Activated naive CD8-positive, alpha-beta T cell treated with anti-CD3 and anti-CD28 coated beads, Interleukin-2, amount 10 ng/mL, durations not matched to agents 7 days and 5 days (primary cell): ENCODE measurements around the gene MAEA. TPM values are rescaled to one million over a fixed set of nuclear protein-coding genes. Genes with fewer than 3 reads are reported as not detected.

ENCODE experiments used
- ATAC-seq: fragments of 150-1000 bp; cut with Tn5 transposase; one replicate; pipeline ENCODE4 v1.10.0; 2021; ENCODE audit warnings: low read depth, moderate library complexity
- POLR2A ChIA-PET: fragments of 350-600 bp; sonication (Branson Sonifier 250); formaldehyde crosslinking; loops from one replicate; lab custom pipeline; 2021; ENCODE audit warnings: antibody characterized with exemption; lab: Charles Lee
- DNase-seq: peaks from one replicate; pipeline ENCODE4 v3.0.0; 2021
- H3K27ac Mint-ChIP-seq: one replicate; pipeline ENCODE4 v1.8.0; 2022; ENCODE audit warnings: mild to moderate bottlenecking, mixed read lengths
- H3K27me3 Mint-ChIP-seq: one replicate; pipeline ENCODE4 v1.8.0; 2022; ENCODE audit warnings: mild to moderate bottlenecking, moderate library complexity, mixed read lengths
- H3K36me3 Mint-ChIP-seq: one replicate; pipeline ENCODE4 v1.8.0; 2021; ENCODE audit warnings: mild to moderate bottlenecking, mixed read lengths
- H3K4me1 Mint-ChIP-seq: one replicate; pipeline ENCODE4 v1.8.0; 2021; ENCODE audit warnings: mixed read lengths
- H3K4me3 Mint-ChIP-seq: one replicate; pipeline ENCODE4 v1.8.0; 2022; ENCODE audit warnings: mild to moderate bottlenecking, moderate library complexity, mixed read lengths
- H3K9me3 Mint-ChIP-seq: one replicate; pipeline ENCODE4 v1.8.0; 2021; ENCODE audit warnings: mixed read lengths
- total RNA-seq, 2 experiments: library from RNA; stranded (reverse); gene quantifications; one replicate each; pipeline ENCODE4 v1.2.3, GENCODE V29; 2021

Gene MAEA
- total RNA-seq: 10 to 100 TPM; 73.2 to 82.9 TPM

- DNase-seq: peak; percentile 97
- H3K4me1 Mint-ChIP-seq: peaks cover 26% of the 10 kb centered on the region
- peaks cover 4% of the 10 kb centered on the region for H3K9me3 Mint-ChIP-seq
- H3K36me3 Mint-ChIP-seq: peaks cover 5% of the 10 kb centered on the region
- no peaks in the 10 kb centered on the region for H3K27me3 Mint-ChIP-seq
- peak within 1 kb of the TSS; percentile 91 for H3K4me3 Mint-ChIP-seq
- ATAC-seq: peak; percentile 93
- peak within 1 kb of the TSS; percentile 85 for H3K27ac Mint-ChIP-seq
- POLR2A ChIA-PET: interaction anchor here (0.5 to 3.1 kb wide), 18 partner anchors 10 to 358 kb away, joined by 3 to 39 read pairs (median 4); partner anchors contain the start of genes CTBP1, GAK and UVSSA
Observed at GRCh38 chr4:1289207-1290164, at the start of gene MAEA. Gene MAEA, plus strand, starts transcription at chr4:1289891. Its CDS starts 23 bp downstream, at chr4:1289914.

GRCh38 chr4:1239950-1240307, 49.8 kb upstream of the MAEA start:
- H3K9me3 Mint-ChIP-seq: no peaks in the 10 kb centered on the region
- H3K4me3 Mint-ChIP-seq: no peak overlapping the region
- no peaks in the 10 kb centered on the region for H3K27me3 Mint-ChIP-seq
- no peak overlapping the region for H3K27ac Mint-ChIP-seq
- peaks cover 8% of the 10 kb centered on the region for H3K4me1 Mint-ChIP-seq
- POLR2A ChIA-PET: interaction anchor here (1.0 kb wide), 1 partner anchor 38 kb away, joined by 3 read pairs; no protein-coding TSS in a partner anchor
- peaks cover 15% of the 10 kb centered on the region for H3K36me3 Mint-ChIP-seq
- DNase-seq (peak; percentile 22), ATAC-seq (no peak)

GRCh38 chr4:1240721-1241465, 48.8 kb upstream of the MAEA start:
- Mint-ChIP-seq H3K27ac (no peak overlapping the region), H3K27me3 (no peaks in the 10 kb centered on the region), H3K4me1 (peaks cover 8% of the 10 kb centered on the region), H3K9me3 (no peaks in the 10 kb centered on the region), H3K4me3 (no peak overlapping the region), H3K36me3 (peaks cover 10% of the 10 kb centered on the region)
- DNase-seq: peak; percentile 31
- no peak for ATAC-seq
- POLR2A ChIA-PET: no interaction called here

- Mint-ChIP-seq H3K4me1 (peaks cover 13% of the 10 kb centered on the region), H3K4me3 (no peak overlapping the region), H3K9me3 (no peaks in the 10 kb centered on the region), H3K27me3 (no peaks in the 10 kb centered on the region), H3K27ac (no peak overlapping the region), H3K36me3 (peaks cover 12% of the 10 kb centered on the region)
- POLR2A ChIA-PET: no interaction called here
- DNase-seq (peak; percentile 22), ATAC-seq (no peak)
Observed at GRCh38 chr4:1241466-1241935, 48.2 kb upstream of the MAEA start.

DNA sequence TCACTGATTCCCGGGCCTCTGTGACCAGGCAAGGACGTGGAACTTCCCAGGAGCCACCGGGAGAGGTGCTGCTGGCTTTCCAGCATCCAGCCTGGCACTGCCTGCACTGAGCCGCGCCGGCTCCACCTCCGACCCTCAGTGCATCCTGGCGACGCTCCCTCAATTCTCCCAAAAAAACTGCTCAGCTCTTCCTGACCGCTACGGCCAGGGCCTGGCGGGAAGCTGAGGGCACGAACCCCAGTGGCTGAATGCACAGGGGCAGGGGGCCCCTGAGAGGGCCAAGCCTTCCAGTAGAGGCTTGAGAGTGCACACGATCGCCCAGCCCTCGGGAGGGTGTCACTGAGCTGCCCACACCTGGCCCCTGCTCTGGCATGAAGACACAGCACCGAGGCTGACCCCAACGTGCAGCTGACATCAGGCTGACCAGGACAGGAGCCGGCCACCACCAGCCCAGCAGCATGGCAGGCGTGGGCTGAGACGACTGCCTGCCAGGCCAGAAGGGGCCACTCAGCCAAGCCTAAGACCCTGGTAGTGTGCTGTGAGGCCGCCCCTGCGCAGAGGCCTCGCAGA, 47.7 kb upstream of the MAEA start:
- Mint-ChIP-seq H3K4me3 (no peak overlapping the region), H3K27me3 (no peaks in the 10 kb centered on the region), H3K9me3 (no peaks in the 10 kb centered on the region), H3K4me1 (peaks cover 18% of the 10 kb centered on the region), H3K36me3 (peaks cover 13% of the 10 kb centered on the region), H3K27ac (no peak overlapping the region)
- DNase-seq (peak; percentile 21), ATAC-seq (no peak)
- POLR2A ChIA-PET: no interaction called here

DNA sequence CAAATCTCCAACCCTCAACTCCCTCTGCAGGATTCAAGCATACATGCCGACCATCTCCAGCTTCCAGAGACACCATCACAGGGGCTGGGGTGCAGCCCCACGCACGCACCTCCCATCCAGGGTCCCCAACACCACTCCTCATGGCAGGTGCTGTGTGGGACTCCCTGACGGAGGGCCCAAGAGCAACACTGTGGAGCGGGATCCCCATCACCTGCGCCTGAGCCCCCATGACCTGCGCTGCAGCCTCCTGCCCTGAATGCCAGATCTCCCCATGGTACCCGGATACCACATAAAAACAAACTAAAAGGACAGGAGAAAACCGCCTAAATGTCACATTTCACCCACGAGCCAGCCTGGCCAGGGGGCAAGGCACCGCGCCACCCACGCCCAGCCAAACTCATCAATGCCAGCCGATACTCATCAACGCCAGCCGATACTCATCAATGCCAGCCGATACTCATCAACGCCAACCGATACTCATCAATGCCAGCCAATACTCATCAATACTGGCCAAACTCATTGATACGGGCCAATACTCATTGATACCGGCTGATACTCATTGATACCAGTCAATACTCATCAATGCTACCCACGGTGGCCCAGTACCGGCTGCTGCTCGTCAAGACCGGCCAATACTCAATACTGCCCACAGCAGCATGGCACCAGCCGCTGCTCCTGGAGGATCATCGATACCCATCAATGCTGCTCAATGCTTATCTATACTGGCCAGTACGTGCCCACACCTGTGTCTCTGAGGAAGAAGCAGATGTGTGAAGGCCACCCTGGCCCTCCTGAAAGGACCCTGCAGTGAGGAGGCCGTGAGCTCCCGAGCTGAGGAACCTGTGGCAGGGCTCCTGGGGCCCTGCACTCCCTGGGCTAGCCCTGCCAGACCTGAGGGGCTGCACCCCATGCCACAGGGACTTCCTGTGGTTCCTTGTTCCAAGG, 46.9 kb upstream of the MAEA start:
- Mint-ChIP-seq H3K4me3 (no peak overlapping the region), H3K27ac (peak overlapping the region; percentile 12), H3K27me3 (no peaks in the 10 kb centered on the region), H3K9me3 (no peaks in the 10 kb centered on the region), H3K36me3 (peaks cover 13% of the 10 kb centered on the region), H3K4me1 (peaks cover 20% of the 10 kb centered on the region)
- ATAC-seq (no peak), DNase-seq (peak; percentile 16)
- POLR2A ChIA-PET: no interaction called here

- H3K27me3 Mint-ChIP-seq: no peaks in the 10 kb centered on the region
- peaks cover 20% of the 10 kb centered on the region for H3K4me1 Mint-ChIP-seq
- DNase-seq (peak; percentile 33), ATAC-seq (no peak)
- POLR2A ChIA-PET: no interaction called here
- H3K4me3 Mint-ChIP-seq: no peak overlapping the region
- no peaks in the 10 kb centered on the region for H3K9me3 Mint-ChIP-seq
- H3K36me3 Mint-ChIP-seq: peaks cover 11% of the 10 kb centered on the region
- H3K27ac Mint-ChIP-seq: no peak overlapping the region
Observed at GRCh38 chr4:1243451-1244080, 46.1 kb upstream of the MAEA start.

DNA sequence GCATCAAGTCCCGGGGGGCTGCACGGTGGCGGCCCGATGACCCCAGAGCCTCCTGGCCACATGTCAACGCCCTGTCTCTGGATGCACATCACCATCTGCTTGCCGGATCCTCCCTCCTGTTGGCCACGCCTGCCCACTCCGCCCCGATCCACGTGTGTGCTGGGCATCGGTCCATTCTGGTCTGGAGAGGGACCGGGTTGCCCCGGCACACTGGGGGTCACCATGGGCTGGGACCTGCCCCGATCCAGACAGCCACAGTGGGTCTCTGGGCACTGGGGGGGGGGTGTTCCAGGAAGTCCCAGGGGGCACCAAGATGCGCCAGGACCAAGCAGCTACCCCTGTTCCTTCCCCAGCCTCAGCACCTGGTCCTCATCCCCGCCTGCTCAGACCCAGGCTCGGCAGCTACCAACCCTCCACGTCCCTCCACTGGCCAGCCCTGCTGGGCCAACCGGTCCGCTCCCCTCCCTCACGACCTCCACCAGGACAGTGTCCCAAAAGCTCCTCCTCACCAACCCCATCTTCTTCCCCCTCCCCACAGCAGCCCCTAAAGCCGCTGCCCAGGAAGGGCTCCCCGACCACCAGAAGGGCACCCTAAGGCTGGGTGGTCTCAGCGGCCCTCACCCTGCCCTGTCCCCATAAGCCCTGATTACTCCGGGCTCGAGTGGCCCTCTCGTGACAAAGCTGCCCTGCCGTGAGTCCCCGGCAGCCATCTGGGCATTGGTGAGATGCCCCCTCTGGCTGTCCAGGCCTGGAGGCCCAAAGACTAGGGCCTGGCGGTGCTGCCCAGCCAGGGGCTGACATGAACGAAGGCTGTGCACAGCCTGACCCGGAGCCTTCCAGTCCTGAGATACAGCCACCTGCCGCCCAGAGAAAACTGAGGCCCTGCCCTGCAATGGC, 45.4 kb upstream of the MAEA start:
- ATAC-seq: no peak
- DNase-seq: peak; percentile 26
- POLR2A ChIA-PET: interaction anchor here (0.5 kb wide), 1 partner anchor 546 kb away, joined by 4 read pairs; no protein-coding TSS in a partner anchor
- Mint-ChIP-seq H3K4me1 (peaks cover 20% of the 10 kb centered on the region), H3K4me3 (no peak overlapping the region), H3K27me3 (no peaks in the 10 kb centered on the region), H3K27ac (peak overlapping the region; percentile 68), H3K36me3 (peaks cover 6% of the 10 kb centered on the region), H3K9me3 (no peaks in the 10 kb centered on the region)

DNA sequence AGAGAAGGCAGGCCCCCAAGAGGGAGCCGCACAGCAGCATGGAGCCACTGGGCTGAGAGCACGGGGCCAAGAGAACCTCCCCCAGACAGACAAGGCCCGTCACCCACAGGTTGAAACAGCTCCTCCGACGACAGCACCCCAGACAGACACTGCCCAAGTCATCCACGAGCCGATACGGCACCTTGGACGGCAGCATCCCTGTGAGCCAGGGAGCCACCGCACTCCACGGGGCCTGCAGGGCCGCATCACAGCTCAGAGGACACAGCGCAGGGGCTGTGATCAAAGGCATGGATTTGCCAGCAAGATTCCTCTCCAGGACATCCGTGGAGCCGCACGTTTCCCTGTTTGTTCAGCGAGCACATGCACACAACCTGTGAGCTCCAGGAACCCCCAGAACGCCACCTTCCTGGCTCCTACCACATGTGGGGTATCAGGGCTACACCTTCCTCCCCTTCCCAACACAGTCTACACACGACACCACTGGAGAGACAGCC, 44.7 kb upstream of the MAEA start:
- Mint-ChIP-seq H3K27me3 (no peaks in the 10 kb centered on the region), H3K36me3 (peaks cover 6% of the 10 kb centered on the region), H3K4me1 (peaks cover 20% of the 10 kb centered on the region), H3K4me3 (peak overlapping the region; percentile 50), H3K9me3 (no peaks in the 10 kb centered on the region), H3K27ac (peak overlapping the region; percentile 72)
- DNase-seq (peak; percentile 23), ATAC-seq (no peak)
- POLR2A ChIA-PET: interaction anchor here (0.5 kb wide), 1 partner anchor 546 kb away, joined by 4 read pairs; no protein-coding TSS in a partner anchor

GRCh38 chr4:1245481-1246051, 44.1 kb upstream of the MAEA start:
- ATAC-seq (no peak), DNase-seq (peak; percentile 28)
- peak overlapping the region; percentile 50 for H3K4me3 Mint-ChIP-seq
- peaks cover 11% of the 10 kb centered on the region for H3K36me3 Mint-ChIP-seq
- H3K4me1 Mint-ChIP-seq: peaks cover 24% of the 10 kb centered on the region
- H3K27ac Mint-ChIP-seq: peak overlapping the region; percentile 72
- no peaks in the 10 kb centered on the region for H3K27me3 Mint-ChIP-seq
- no peaks in the 10 kb centered on the region for H3K9me3 Mint-ChIP-seq
- POLR2A ChIA-PET: interaction anchor here (0.6 to 5.9 kb wide), 2 partner anchors 42 to 322 kb away, joined by 4 to 56 read pairs; no protein-coding TSS in a partner anchor
